H1 (cell line): ENCODE measurements around the gene CTBP2. TPM values are rescaled to one million over a fixed set of nuclear protein-coding genes. Genes with fewer than 3 reads are reported as not detected.

Experiments
- CTCF ChIA-PET: fragments of 300-600 bp; sonication (Branson Sonifier 250); formaldehyde crosslinking; loops from one replicate; lab custom pipeline; 2021; ENCODE audit not compliant: partially characterized antibody; lab: Charles Lee
- POLR2A ChIA-PET: fragments of 300-600 bp; sonication (Branson Sonifier 250); formaldehyde crosslinking; loops from one replicate; lab custom pipeline; 2021; ENCODE audit warnings: inconsistent platforms; ENCODE audit not compliant: partially characterized antibody; lab: Charles Lee
- DNase-seq, 2 experiments: peaks; one replicate each; pipeline versions ENCODE4 v3.0.0 to v3.0.0-alpha.2; 2010 to 2022; ENCODE audit warnings: low spot score in 2 of 2, low read depth in 1 of 2, mixed read lengths in 1 of 2
- FAIRE-seq: peaks from 2 replicates; lab custom pipeline; 2011; peaks lifted over from hg19 to GRCh38; lab: Jason Lieb, UNC
- H2AFZ ChIP-seq: 2 replicates; pipeline ENCODE4 v1.8.1; 2012; ENCODE audit warnings: low read length, inconsistent platforms
- H2AK5ac ChIP-seq: 2 replicates; pipeline ENCODE4 v1.6.1; 2013; ENCODE audit warnings: low read depth, low read length
- H2BK120ac ChIP-seq: replicated peaks from 2 replicates; pipeline ENCODE3; 2013; ENCODE audit warnings: low read depth, low read length, inconsistent platforms
- H2BK12ac ChIP-seq: 2 replicates; pipeline ENCODE4 v1.6.1; 2013; ENCODE audit warnings: low read depth, low read length
- H2BK15ac ChIP-seq: 2 replicates; pipeline ENCODE4 v1.6.1; 2013; ENCODE audit warnings: low read length
- H2BK20ac ChIP-seq: 2 replicates; pipeline ENCODE4 v1.6.1; 2013; ENCODE audit warnings: low read length
- H2BK5ac ChIP-seq: 2 replicates; pipeline ENCODE4 v1.6.1; 2013; ENCODE audit warnings: low read depth, low read length
- H3K14ac ChIP-seq: 2 replicates; pipeline ENCODE4 v1.6.1; 2013; ENCODE audit warnings: inconsistent platforms; ENCODE audit not compliant: insufficient read length
- H3K18ac ChIP-seq: 2 replicates; pipeline ENCODE4 v1.6.1; 2013; ENCODE audit warnings: low read length; ENCODE audit errors: extremely low read depth
- H3K23ac ChIP-seq: 2 replicates; pipeline ENCODE4 v1.6.1; 2013; ENCODE audit warnings: inconsistent platforms; ENCODE audit not compliant: insufficient read length
- H3K23me2 ChIP-seq: 2 replicates; pipeline ENCODE4 v1.6.1; 2013; ENCODE audit warnings: low read depth, low read length
- H3K27ac ChIP-seq: 2 replicates; pipeline ENCODE4 v1.6.1; 2011; ENCODE audit warnings: low read depth, low read length, inconsistent platforms
- H3K27me3 ChIP-seq, 4 experiments: replicated peaks in 1 of 4; 1 replicate in 1 of 4; 2 replicates in 3 of 4; pipeline versions ENCODE4 v1.6.1 to v1.8.1; 2011 to 2013; ENCODE audit warnings: low read length in 3 of 4, mild to moderate bottlenecking in 3 of 4, inconsistent platforms in 2 of 4, mixed read lengths in 2 of 4, moderate library complexity in 1 of 4; ENCODE audit not compliant: control insufficient read depth in 3 of 4, insufficient read depth in 3 of 4; ENCODE audit errors: extremely low read depth in 1 of 4
- H3K36me3 ChIP-seq, 4 experiments: 2 replicates each; pipeline versions ENCODE4 v1.6.1 to v1.8.1; 2011 to 2013; ENCODE audit warnings: mild to moderate bottlenecking in 4 of 4, low read length in 3 of 4, moderate library complexity in 2 of 4, control low read depth in 1 of 4, inconsistent platforms in 1 of 4; ENCODE audit not compliant: insufficient read depth in 4 of 4, control insufficient read depth in 2 of 4
- H3K4ac ChIP-seq: replicated peaks from 2 replicates; pipeline ENCODE3; 2013; ENCODE audit warnings: low read length, low read depth, mixed read lengths, inconsistent platforms; ENCODE audit not compliant: insufficient read length
- H3K4me1 ChIP-seq, 4 experiments: replicated peaks in 1 of 4; 1 replicate in 1 of 4; 2 replicates in 3 of 4; pipeline versions ENCODE4 v1.6.1 to v1.8.1; 2011 to 2013; ENCODE audit warnings: low read length in 3 of 4, inconsistent platforms in 2 of 4, mixed read lengths in 1 of 4; ENCODE audit not compliant: insufficient read depth in 4 of 4, control insufficient read depth in 3 of 4
- H3K4me2 ChIP-seq, 2 experiments: 2 replicates each; pipeline versions ENCODE4 v1.6.1 to v1.8.1; 2011 to 2013; ENCODE audit warnings: low read depth in 2 of 2, low read length in 2 of 2, control low read depth in 1 of 2, inconsistent platforms in 1 of 2, mild to moderate bottlenecking in 1 of 2; ENCODE audit not compliant: insufficient read depth in 1 of 2
- H3K4me3 ChIP-seq, 4 experiments: fragments of 200-600, 300-600 bp in 1 of 4; sonication (generic), shearing (Covaris generic), sonication (Bioruptor Twin) in 1 of 4; 2 replicates each; pipeline versions ENCODE4 v1.5.1 to v1.8.1; 2011 to 2016; ENCODE audit warnings: low read length in 4 of 4, low read depth in 3 of 4, control low read depth in 2 of 4, inconsistent platforms in 2 of 4, mild to moderate bottlenecking in 2 of 4, mixed read lengths in 1 of 4, moderate library complexity in 1 of 4; ENCODE audit not compliant: insufficient read depth in 2 of 4; ENCODE audit errors: extremely low read depth in 1 of 4
- H3K56ac ChIP-seq: replicated peaks from 2 replicates; pipeline ENCODE3; 2013; ENCODE audit warnings: low read depth, mild to moderate bottlenecking, mixed read lengths, low read length, inconsistent platforms; ENCODE audit not compliant: insufficient read length
- H3K79me1 ChIP-seq: 2 replicates; pipeline ENCODE4 v1.6.1; 2013; ENCODE audit warnings: low read depth, low read length, control low read depth
- H3K79me2 ChIP-seq, 2 experiments: 2 replicates each; pipeline versions ENCODE4 v1.6.1 to v1.8.1; 2012 to 2013; ENCODE audit warnings: low read length in 2 of 2, mild to moderate bottlenecking in 2 of 2, inconsistent platforms in 1 of 2; ENCODE audit not compliant: insufficient read depth in 2 of 2, control insufficient read depth in 1 of 2
- H3K9ac ChIP-seq, 4 experiments: replicated peaks in 1 of 4; 1 replicate in 1 of 4; 2 replicates in 3 of 4; pipeline versions ENCODE4 v1.6.1 to v1.8.1; 2011 to 2013; ENCODE audit warnings: low read depth in 3 of 4, low read length in 3 of 4, control low read depth in 2 of 4, mild to moderate bottlenecking in 2 of 4, moderate library complexity in 2 of 4, inconsistent platforms in 1 of 4; ENCODE audit errors: extremely low read depth in 1 of 4
- H3K9me3 ChIP-seq, 2 experiments: 2 replicates each; pipeline versions ENCODE4 v1.6.1 to v1.8.1; 2012 to 2013; ENCODE audit warnings: mild to moderate bottlenecking in 2 of 2, moderate library complexity in 2 of 2, control low read depth in 1 of 2, inconsistent platforms in 1 of 2, low read depth in 1 of 2, low read length in 1 of 2, mixed read lengths in 1 of 2; ENCODE audit not compliant: insufficient read depth in 2 of 2
- H4K20me1 ChIP-seq, 2 experiments: replicated peaks in 1 of 2; 2 replicates each; pipeline versions ENCODE3 to v1.8.1; 2011 to 2013; ENCODE audit warnings: inconsistent platforms in 2 of 2, low read length in 2 of 2, mild to moderate bottlenecking in 1 of 2; ENCODE audit not compliant: insufficient read depth in 2 of 2, control insufficient read depth in 1 of 2
- H4K5ac ChIP-seq: 2 replicates; pipeline ENCODE4 v1.6.1; 2013; ENCODE audit warnings: low read length, low read depth, mixed read lengths, inconsistent platforms; ENCODE audit not compliant: insufficient read length
- H4K8ac ChIP-seq: 2 replicates; pipeline ENCODE4 v1.8.0; 2013; ENCODE audit warnings: mild to moderate bottlenecking, moderate library complexity, low read length, inconsistent platforms; ENCODE audit not compliant: insufficient read depth; ENCODE audit errors: extremely low read depth
- H4K91ac ChIP-seq: replicated peaks from 2 replicates; pipeline ENCODE3; 2013; ENCODE audit warnings: low read length, mixed read lengths, inconsistent platforms; ENCODE audit not compliant: insufficient read length
- NANOG ChIP-seq: IDR thresholded peaks from 2 replicates; pipeline ENCODE4 v1.6.1; 2011; ENCODE audit warnings: low read length, low read depth, mild to moderate bottlenecking, inconsistent platforms; ENCODE audit not compliant: insufficient read depth, poor library complexity, severe bottlenecking
- POLR2AphosphoS5 ChIP-seq: IDR thresholded peaks from 2 replicates; pipeline ENCODE4 v1.6.1; 2011; ENCODE audit warnings: low read depth, low read length
- SP2 ChIP-seq: IDR thresholded peaks from 2 replicates; pipeline ENCODE4 v1.6.1; 2012; ENCODE audit warnings: mild to moderate bottlenecking, low read length, inconsistent platforms
- WGBS, 2 experiments: shearing (Covaris generic) in 1 of 2; methylation state at CpG; one replicate each; pipeline versions ENCODE4 v1.1.6 to v1.1.7; 2013 to 2015; ENCODE audit warnings: low lambda C conversion rate in 2 of 2, mixed read lengths in 2 of 2, inconsistent platforms in 1 of 2, low coverage in 1 of 2, missing lambda C conversion rate in 1 of 2; ENCODE audit not compliant: insufficient replicate concordance in 2 of 2, insufficient coverage in 1 of 2, insufficient read length in 1 of 2; ENCODE audit errors: extremely low coverage in 1 of 2, missing lambda C conversion rate in 1 of 2; 5-methylcytosine and 5-hydroxymethylcytosine counted together
- polyA plus RNA-seq, 7 experiments: library from polyadenylated mRNA; depleted of rRNA in 3 of 7; stranded (reverse) in 5 of 7; unstranded in 2 of 7; fragments of >200 nt in 5 of 7; fragments of 200-250 nt in 2 of 7; gene quantifications; 1 replicate in 5 of 7; 2 replicates in 1 of 7; 4 replicates in 1 of 7; pipeline versions ENCODE4 v1.2.1 to v1.2.3, GENCODE V29; 2011 to 2013; ENCODE audit warnings: missing spikeins in 2 of 7, mixed read lengths in 2 of 7
- total RNA-seq: library from RNA; stranded (reverse); fragmentation: NEBNext Ultra II Directional; extraction: Animal tissue kit (Norgen Biotek cat#: 25700); gene quantifications from 2 replicates; pipeline ENCODE4 v1.2.1, GENCODE V29; 2021

CTBP2 gene
- total and polyA plus RNA-seq, 2 of the 8 experiments (the other 6 are each of a cell fraction or from before 2014, with no cell fraction given), result 208 to 221 TPM

- H3K14ac ChIP-seq, result no peak overlapping the region
- H3K4me3 ChIP-seq, result no peak overlapping the region
- no peak overlapping the region for H3K27ac ChIP-seq
- H3K56ac ChIP-seq, result no peak overlapping the region
- no peak overlapping the region for H2AK5ac ChIP-seq
- no peak overlapping the region for H3K4ac ChIP-seq
- no peak for DNase-seq
- H2BK15ac ChIP-seq, result no peak overlapping the region
- peaks cover 69 to 79% of the 10 kb centered on the region in 2 experiments for H4K20me1 ChIP-seq
- no peak overlapping the region for H3K9ac ChIP-seq
- no peak for TF ChIP-seq SP2
- no peak for TF ChIP-seq NANOG
- no peak for TF ChIP-seq POLR2AphosphoS5
- H4K8ac ChIP-seq, result no peak overlapping the region
- H2BK20ac ChIP-seq, result no peak overlapping the region
- H3K79me2 ChIP-seq, result peaks cover 71 to 100% of the 10 kb centered on the region in 2 experiments
- FAIRE-seq, result no peak
- no peak overlapping the region for H4K5ac ChIP-seq
- no peaks in the 10 kb centered on the region for H3K27me3 ChIP-seq
- no peak overlapping the region for H2AFZ ChIP-seq
- no peak overlapping the region for H3K18ac ChIP-seq
- ChIA-PET CTCF (interaction anchor here (1.3 kb wide), 1 partner anchor 24 kb away, joined by 5 read pairs; no protein-coding TSS in a partner anchor), POLR2A (interaction anchor here (0.8 to 1.3 kb wide), 4 partner anchors 10 to 50 kb away, joined by 3 read pairs; no protein-coding TSS in a partner anchor)
- H3K23ac ChIP-seq, result no peak overlapping the region
- peaks cover 7 to 51% (median 20%) of the 10 kb centered on the region in 4 experiments for H3K36me3 ChIP-seq
- H3K23me2 ChIP-seq, result no peaks in the 10 kb centered on the region
- no peak overlapping the region for H2BK120ac ChIP-seq
- 82% methylated on average over 2 of the region's 2 CpGs; no CpG with 5 or more reads in 1 of the 2 experiments for WGBS, 2 experiments
- no peak overlapping the region for H2BK5ac ChIP-seq
- H3K4me2 ChIP-seq, result no peak overlapping the region
- peaks cover 31% of the 10 kb centered on the region for H3K79me1 ChIP-seq
- no peak overlapping the region for H4K91ac ChIP-seq
- H2BK12ac ChIP-seq, result no peak overlapping the region
- H3K4me1 ChIP-seq, result peaks cover 8 to 22% (median 13%) of the 10 kb centered on the region in 4 experiments
- H3K9me3 ChIP-seq, result no peaks in the 10 kb centered on the region
These were observed 47.5 kb downstream of the CTBP2 start for GRCh38 chr10:125112697-125113494.
